Measurements from ENCODE around the gene GDPD4. TPM values are rescaled to one million over a fixed set of nuclear protein-coding genes. Genes with fewer than 3 reads are reported as not detected.

The GDPD4 gene
- total RNA-seq, 1 donor from 2014 or later, result not detected

DNA sequence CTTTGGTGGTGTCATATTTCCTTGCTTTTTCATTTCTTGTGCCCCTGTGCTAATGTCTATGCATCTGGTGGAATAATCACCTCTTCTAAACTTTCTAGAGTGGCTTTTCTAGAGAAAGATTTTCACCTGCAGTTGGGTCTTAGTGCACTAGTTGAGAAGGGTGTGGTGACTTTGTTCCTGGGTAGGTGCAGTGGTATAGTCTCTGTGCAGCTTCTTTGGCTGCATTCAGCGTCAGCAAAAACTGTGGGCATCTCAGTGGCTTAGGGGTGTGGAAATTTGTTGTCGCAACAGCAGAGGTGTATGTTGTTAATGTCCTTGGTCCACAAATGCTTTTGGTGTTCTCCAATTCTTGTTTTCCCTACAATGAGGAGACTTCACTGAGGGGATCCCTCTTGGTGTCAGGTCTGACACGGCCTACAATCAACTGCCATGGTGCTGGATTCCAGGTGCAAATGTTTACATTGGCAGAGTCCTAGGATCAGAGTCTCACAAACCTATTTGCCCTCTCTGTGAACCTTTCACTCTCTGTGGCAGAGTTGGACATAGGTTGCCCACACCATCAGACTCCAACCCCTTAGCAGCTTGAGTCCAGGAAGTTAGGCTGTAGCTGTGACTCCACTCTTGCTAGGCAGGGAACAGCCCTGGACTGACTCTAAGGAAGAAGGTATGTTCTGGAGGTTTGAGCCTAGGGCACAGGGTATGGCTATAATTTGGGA lies 48.8 kb downstream of the GDPD4 start:
- FAIRE-seq (no peak), DNase-seq (ENCODE audit: low read depth) (no peak)
- H3K36me3 ChIP-seq (ENCODE audit: control insufficient read depth, insufficient read depth, low read length), result no peaks in the 10 kb centered on the region
- no peak overlapping the region for H3K4me3 ChIP-seq (ENCODE audit: low read depth, low read length)
- TF ChIP-seq, protein P1, sequence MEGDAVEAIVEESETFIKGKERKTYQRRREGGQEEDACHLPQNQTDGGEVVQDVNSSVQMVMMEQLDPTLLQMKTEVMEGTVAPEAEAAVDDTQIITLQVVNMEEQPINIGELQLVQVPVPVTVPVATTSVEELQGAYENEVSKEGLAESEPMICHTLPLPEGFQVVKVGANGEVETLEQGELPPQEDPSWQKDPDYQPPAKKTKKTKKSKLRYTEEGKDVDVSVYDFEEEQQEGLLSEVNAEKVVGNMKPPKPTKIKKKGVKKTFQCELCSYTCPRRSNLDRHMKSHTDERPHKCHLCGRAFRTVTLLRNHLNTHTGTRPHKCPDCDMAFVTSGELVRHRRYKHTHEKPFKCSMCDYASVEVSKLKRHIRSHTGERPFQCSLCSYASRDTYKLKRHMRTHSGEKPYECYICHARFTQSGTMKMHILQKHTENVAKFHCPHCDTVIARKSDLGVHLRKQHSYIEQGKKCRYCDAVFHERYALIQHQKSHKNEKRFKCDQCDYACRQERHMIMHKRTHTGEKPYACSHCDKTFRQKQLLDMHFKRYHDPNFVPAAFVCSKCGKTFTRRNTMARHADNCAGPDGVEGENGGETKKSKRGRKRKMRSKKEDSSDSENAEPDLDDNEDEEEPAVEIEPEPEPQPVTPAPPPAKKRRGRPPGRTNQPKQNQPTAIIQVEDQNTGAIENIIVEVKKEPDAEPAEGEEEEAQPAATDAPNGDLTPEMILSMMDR (IDR thresholded peaks at IDR 0.05; ENCODE audit: insufficient read depth, low read length, severe bottlenecking), result no peak
- H3K27me3 ChIP-seq (ENCODE audit: control insufficient read depth, insufficient read depth, low read length), result no peaks in the 10 kb centered on the region

DNA sequence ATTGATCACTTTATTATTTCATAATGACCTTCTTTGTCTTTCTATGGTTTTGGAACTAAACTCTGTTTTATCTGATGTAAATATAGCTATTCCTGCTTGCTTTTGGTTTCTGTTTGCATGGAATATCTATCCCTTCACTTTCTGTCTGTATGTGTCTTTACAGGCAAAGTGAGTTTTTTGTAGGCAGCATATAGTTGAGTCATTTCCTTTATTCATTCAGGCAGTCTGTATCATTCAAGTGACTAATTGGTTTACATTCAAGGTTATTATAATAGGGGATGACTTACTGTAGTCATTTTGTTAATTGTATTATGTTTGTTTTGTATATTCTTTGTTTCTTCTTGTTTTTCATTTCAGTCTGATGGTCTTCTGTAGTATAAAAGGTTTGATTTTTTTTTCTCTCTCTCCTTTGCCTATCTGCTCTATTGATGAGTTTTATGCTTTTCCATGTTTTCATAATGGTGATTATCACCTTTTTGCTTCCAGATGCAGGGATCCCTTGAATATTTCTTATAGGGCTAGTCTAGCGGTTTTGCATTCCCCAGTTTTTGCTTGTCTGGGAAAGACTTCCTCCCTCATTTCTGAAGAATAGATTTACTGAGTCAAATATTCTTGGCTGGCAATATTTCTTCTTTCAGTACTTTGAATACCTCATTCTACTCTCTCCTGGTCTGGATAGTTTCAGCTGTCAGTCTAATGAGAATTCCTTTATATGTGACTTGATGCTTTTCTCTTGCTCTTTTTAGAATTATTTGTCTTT lies 50.4 kb downstream of the GDPD4 start:
- no peaks in the 10 kb centered on the region for H3K36me3 ChIP-seq (ENCODE audit: control insufficient read depth, insufficient read depth, low read length)
- H3K27me3 ChIP-seq (ENCODE audit: control insufficient read depth, insufficient read depth, low read length), result no peaks in the 10 kb centered on the region
- DNase-seq (ENCODE audit: low read depth) (peak; percentile 95), FAIRE-seq (no peak)
- no peak overlapping the region for H3K4me3 ChIP-seq (ENCODE audit: low read depth, low read length)
- TF ChIP-seq, protein P1 (IDR thresholded peaks at IDR 0.05; ENCODE audit: insufficient read depth, low read length, severe bottlenecking), result no peak

GRCh38 chr11:77249427-77249826 lies 52.1 kb downstream of the GDPD4 start:
- TF ChIP-seq, protein P1 (IDR thresholded peaks at IDR 0.05; ENCODE audit: insufficient read depth, low read length, severe bottlenecking), result no peak
- peak; percentile 92 for DNase-seq (ENCODE audit: low read depth)
- Histone ChIP-seq H3K36me3 (ENCODE audit: control insufficient read depth, insufficient read depth, low read length) (no peaks in the 10 kb centered on the region), H3K4me3 (ENCODE audit: low read depth, low read length) (no peak overlapping the region), H3K27me3 (ENCODE audit: control insufficient read depth, insufficient read depth, low read length) (no peaks in the 10 kb centered on the region)
- no peak for FAIRE-seq

DNA sequence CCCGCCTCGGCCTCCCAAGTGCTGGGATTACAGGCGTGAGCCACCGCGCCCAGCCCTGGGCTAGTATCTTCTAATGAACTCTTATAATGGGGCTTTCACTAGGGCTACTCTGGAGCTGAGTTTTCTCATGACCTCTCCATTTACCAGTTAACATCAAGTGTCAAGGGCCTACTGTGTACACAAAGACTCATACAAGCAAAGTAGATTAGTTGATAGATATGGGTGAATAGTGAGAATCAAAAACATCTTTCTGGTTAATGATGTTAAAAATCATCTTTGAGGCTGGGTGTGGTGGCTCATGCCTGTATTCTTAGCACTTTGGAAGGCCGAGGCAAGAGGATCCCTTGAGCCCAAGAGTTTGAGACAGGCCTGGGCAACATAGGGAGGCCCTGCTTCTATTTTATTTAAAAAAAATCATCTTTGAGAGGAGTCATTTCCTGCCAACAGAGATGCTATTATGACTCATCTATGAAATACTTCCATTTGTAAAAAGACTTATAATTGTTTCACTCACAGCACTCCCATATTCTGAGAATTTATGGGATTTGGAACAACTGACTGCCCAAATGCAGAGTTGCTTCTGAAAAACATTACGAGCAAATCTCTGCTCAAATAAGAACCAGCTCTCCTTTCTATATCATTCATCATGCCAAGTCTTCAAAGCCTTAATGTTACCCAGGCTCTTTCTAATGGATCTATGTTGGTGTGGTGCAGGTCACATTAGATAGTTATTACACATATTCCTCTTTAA lies 57.0 kb downstream of the GDPD4 start:
- DNase-seq (ENCODE audit: low read depth) (peak; percentile 84), FAIRE-seq (no peak)
- H3K27me3 ChIP-seq (ENCODE audit: control insufficient read depth, insufficient read depth, low read length), result no peaks in the 10 kb centered on the region

DNA sequence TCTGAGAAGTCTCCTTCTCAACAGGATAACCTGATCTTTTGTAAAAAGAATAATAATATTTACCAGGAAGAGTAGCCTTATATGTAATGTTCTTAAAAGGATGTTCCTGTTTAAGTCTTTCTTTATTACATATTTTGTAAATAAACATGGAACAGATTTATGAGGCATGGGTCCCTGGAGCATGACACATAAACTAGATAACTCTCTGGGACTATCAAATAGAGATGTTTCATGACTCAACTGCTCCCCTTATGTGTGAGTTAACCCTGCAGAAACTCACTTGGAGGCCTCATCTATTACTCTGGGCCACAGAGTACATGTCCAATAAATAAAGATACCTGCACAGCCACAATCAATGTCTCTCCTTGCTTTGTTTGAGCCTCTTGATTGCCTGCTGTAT lies 64.6 kb downstream of the GDPD4 start:
- no peak overlapping the region for H3K4me3 ChIP-seq (ENCODE audit: low read depth, low read length)
- DNase-seq (ENCODE audit: low read depth) (no peak), FAIRE-seq (no peak)
- no peaks in the 10 kb centered on the region for H3K36me3 ChIP-seq (ENCODE audit: control insufficient read depth, insufficient read depth, low read length)
- TF ChIP-seq, protein P1 (IDR thresholded peaks at IDR 0.05; ENCODE audit: insufficient read depth, low read length, severe bottlenecking), result no peak
- no peaks in the 10 kb centered on the region for H3K27me3 ChIP-seq (ENCODE audit: control insufficient read depth, insufficient read depth, low read length)

More for the DNA sequence above, 57.0 kb downstream of the GDPD4 start:
- H3K36me3 ChIP-seq (ENCODE audit: control insufficient read depth, insufficient read depth, low read length), result no peaks in the 10 kb centered on the region
- no peak overlapping the region for H3K4me3 ChIP-seq (ENCODE audit: low read depth, low read length)
- TF ChIP-seq, protein P1 (IDR thresholded peaks at IDR 0.05; ENCODE audit: insufficient read depth, low read length, severe bottlenecking), result no peak
